SK-MEL-5 (cell line): ENCODE data around the gene TMA7B. TPM values are rescaled to one million over a fixed set of nuclear protein-coding genes. Genes with fewer than 3 reads are reported as not detected.
A peak's percentile ranks its signal among the peaks of the same experiment; 100 is the strongest.

Experiments used
- DNase-seq: peaks from one replicate; pipeline ENCODE4 v3.0.0-alpha.2; 2016; ENCODE audit warnings: low read depth, low spot score
- in situ Hi-C: cut with HindIII; loops from 2 replicates; pipeline ENCODE4 v1.10.0; 2016; ENCODE audit warnings: low sequenced_read_pairs, high pct_unique_total_duplicates, low pct_unique_long_range_greater_than_20kb
- total RNA-seq: library from RNA; depleted of rRNA; stranded (reverse); fragments of >200 nt; shearing (Covaris generic); gene quantifications from 2 replicates; pipeline ENCODE4 v1.2.3, GENCODE V29; 2014

The TMA7B gene
- total RNA-seq, 1 experiment from 2014 or later, result 0.08 TPM

DNA sequence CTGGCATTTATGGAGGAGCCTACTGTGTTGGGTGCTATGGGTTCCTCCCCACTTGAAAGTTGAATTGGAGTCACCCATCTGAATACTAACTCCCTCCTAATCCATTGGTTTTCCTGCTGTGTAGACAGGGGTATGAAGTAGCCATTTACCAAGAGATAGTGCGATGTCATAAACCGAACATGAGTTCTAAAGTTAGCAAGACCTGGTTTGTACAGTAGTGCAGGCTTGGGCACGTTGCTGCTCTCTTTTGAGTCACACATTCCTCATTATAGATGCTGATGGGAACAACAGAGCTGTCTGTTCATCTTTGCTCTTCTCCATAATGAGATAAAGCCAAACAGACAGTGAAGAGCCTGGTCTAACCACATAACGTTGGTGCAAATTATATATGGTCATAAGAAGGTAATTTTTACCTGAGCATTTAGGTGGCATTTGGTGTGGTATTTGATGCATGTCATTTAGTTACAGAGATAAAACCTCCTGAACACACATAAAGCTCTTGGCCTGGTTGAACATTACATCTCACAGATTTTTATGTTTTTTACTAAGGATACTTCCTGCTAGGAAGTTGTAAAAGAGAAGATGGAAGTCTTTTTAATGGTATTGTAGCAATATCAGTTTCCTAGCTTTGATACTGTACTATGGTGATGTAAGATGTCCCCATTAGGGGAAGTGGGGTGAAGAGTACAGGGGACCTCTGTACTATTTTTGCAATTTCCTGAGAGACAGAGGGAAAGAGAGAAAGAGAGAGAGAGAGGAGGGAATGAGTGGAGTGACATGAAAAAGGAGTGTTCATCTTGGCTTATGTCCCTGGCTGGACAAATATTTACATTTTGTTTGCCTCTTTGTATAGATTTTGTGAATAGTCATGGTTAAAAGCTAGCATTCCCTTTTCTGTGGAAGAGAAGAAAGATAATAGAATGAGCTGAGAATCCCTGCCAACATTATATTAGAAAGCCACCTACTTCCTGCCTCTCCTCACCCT, 31.4 kb upstream of the TMA7B start:
- in situ Hi-C loops, result no loop called here

DNA sequence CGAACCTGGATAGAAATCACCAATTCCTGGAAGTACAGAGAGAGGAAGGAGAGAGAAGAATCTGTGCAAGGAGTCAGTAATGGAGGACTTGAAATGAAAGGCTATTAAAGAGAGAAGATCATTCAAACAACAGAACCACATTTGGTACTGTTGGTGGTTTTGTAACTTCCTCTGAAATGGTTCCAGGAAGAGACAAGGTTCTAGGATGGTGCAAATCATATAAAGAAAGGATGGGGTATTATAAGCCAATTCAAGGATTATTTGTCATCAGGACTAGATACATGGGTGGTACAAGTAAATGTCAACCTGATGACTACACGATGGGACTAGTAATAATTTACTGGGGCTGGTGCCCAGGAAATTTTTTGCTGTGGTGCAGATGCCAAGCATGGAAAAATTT, 28.9 kb upstream of the TMA7B start:
- no peak for DNase-seq
- in situ Hi-C loops, result no loop called here

More for the DNA sequence above, 31.4 kb upstream of the TMA7B start:
- no peak for DNase-seq

DNA sequence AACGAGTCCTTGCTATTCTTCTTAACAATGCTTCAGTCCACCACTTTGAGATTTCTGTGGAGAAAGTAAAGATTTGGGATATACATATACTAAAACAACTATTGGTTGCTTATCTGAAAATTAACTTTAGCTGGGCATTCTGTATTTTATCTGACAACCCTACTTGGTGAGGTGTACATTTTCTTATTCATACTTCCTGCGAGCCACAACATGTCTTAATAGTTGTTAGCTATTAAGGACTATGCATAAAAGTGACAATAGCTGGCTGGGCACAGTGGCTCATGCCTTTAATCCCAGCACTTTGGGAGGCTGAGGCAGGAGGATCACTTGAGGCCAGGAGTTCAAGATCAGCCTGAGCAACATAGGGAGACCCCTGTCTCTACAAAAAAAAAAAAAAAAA, 28.0 kb upstream of the TMA7B start:
- in situ Hi-C loops, result no loop called here

DNA sequence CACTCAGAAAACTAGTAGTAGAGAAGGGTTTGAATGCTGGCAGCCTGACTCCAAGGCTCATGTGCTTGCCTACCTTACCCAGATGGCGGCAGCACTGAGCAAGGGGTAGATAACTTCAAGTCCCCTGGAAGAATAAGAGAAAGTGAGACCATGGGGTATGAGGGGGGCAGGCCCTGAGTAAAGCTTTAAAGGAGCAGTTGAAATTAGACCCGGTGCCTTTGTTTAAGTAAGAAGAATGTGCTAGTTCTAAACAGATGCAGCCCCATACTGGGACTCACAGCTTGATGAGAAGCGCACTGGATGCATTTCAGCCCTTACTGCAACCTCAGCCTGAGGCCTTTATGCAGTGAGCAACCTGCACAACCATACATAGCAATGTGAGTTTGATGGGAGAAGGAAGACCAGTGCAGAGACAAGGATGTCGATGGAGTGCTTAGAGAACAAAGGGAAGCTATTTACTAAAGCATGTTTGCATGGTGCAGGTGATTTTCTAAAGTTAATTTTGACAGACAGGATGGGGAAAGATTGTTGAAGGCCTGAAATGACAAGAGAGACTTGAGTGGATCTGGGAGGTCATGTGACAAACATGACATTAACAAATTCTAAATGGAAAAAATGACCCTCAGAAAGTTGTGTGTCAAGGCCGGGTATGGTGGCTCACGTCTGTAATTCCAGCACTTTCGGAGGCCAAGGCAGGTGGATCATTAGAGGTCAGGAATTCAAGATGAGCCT, 27.1 kb upstream of the TMA7B start:
- in situ Hi-C loops, result no loop called here
- peak; percentile 80 for DNase-seq

More for the DNA sequence above, 28.0 kb upstream of the TMA7B start:
- no peak for DNase-seq

DNA sequence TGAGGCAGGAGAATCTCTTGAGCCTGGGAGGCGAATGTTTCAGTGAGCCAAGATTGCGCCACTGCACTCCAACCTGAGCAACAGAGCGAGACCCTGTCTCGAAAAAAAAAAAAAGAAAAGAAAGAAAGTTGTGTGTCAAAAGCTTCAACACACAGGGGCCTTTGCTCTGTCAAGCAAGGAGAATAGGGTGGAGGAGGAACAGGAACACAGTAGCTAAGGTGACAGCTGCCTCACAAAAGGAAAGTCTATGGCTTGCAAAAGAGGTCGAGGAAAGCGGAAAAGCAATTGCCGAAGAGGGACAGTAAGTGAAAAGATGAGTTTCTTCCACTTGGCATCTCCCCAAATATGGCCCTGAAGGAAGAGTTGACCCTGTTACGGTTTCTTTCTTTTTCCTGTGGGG, 26.5 kb upstream of the TMA7B start:
- no peak for DNase-seq
- in situ Hi-C loops, result no loop called here

DNA sequence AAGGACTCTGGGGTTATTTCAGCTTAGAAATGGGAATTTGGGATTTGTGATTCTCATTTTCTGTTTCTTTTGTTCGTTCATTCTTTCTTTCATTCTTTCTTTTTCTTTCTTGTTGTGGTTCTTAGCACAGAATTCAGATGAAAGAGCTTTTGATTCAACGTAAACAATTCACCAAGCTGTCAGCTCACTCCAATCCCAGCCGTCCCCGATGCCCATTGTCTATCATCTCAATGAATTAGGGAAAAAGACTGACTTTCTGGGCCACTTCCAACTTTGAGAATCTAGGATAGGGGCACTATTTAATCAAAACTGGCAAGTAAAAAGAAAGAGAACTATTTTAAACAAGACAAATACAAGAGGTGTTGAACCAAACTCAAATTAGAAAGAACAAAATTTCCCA, 25.1 kb upstream of the TMA7B start:
- in situ Hi-C loops, result no loop called here
- DNase-seq, result no peak

DNA sequence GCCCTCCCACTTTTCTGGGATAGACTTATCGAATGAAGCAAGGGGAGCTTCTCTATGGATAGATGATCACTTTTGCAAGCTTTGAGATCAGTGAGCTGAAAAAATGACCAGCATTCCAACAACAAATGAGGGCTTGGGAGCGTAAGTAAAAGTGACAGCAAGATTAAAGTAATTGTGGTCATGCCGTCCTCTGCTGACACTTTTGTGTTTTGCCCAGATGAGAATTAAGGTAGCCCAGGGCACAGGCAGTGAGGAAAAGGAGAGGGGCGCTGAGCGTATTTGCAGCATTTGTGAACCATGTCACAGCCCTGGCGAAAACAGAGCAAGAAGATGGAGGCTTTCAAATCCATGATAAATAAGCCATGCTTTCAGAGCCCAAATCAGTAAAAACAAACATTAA, 24.6 kb upstream of the TMA7B start:
- in situ Hi-C loops, result no loop called here

DNA sequence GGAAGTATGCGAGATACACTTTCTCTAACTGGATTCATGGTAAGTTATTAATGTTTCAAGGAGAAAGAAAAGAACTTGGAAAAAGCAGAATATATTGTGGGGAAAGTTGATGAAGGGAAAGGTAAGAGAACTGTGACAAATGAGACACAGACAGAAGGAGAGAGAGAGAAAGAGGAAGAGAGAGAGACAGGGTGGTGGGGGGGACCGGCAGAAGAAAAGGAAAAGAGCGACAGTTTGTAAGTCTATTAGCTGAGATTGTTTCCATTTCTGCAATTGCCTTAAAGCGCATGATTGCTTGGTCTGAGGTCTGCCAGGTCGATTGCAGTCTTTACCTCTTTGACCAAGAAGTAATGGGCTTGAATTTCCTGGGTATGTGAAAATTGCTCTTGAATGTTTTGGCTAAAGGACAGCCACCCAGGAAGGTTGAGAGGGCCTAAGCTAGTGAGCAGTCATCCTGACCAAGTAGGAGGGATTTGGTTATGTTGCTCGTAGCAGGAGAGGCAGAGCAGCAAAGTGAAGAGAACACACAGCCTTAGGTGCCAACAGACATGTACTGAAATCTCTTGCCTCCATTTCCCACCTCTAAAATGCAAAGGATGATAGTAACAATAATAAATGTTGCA, 23.6 kb upstream of the TMA7B start:
- in situ Hi-C loops, result no loop called here

More for the DNA sequence above, 24.6 kb upstream of the TMA7B start:
- DNase-seq, result no peak

DNA sequence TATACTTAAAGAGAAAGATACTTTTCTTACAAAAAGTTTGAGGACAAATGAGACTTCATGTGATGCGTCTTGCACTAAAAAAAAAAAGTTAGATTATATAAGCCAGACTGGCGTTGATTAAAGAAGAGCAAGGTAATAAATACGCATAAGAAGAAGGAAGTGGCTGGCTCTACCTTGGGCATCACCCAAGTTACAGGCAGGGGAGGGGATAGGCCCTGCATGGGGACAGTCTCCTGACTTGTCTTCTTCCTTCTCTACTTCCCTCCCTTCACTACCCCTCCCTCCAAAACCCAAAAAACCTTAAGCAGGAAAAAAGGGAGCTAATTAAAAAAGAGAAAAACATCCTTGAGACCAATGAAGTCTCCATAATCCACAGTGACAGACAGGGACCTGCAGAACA, 22.3 kb upstream of the TMA7B start:
- DNase-seq, result no peak
- in situ Hi-C loops, result no loop called here

More for the DNA sequence above, 23.6 kb upstream of the TMA7B start:
- DNase-seq, result no peak

DNA sequence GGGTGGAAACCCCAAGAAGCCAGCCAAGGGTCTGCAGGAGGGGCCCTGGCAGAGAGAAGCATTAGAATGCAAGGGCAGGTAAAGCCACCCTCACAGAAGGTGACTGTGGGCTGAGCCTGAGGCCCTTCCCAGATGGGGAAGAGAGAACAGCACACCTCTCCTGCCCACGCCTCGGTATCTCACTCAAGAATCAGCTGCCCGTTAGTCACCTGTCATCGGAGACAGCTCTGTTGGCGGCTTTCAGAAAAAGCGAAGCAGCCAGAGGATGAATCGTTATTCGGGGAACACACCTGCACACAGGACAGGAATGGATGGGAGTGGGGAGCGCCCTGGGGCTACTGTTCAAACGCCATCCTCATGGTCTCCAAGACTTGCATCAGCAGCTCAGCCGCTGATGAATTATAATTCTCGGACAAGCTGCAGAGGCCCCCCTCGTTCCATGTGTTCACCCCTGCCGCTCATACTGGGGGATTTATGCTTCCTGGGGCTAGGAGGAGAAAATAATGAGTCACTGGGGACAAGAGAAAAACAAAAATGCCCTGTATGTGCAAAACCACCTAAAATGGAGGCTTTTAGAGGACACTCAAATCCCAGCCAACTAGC, 21.6 kb upstream of the TMA7B start:
- in situ Hi-C loops, result no loop called here
- no peak for DNase-seq

DNA sequence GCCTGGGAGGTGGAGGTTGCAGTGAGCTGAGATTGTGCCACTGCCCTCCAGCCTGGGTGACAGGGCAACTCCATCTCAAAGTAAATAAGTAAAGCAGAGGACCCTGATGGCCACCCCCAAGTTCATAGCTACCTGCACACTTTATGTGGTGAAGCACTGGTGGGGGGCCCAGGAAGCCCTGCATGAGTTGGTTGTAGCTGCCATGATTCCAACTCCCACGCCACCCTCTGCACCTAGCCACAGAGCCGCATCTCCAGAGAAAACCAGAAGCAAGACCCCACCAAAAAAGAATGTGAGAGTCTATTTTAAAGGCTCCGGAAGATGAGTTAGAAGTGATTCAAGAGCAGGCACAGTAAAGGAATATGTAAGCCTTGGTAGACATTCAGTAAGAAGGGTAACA, 20.4 kb upstream of the TMA7B start:
- in situ Hi-C loops, result no loop called here
- DNase-seq, result no peak

DNA sequence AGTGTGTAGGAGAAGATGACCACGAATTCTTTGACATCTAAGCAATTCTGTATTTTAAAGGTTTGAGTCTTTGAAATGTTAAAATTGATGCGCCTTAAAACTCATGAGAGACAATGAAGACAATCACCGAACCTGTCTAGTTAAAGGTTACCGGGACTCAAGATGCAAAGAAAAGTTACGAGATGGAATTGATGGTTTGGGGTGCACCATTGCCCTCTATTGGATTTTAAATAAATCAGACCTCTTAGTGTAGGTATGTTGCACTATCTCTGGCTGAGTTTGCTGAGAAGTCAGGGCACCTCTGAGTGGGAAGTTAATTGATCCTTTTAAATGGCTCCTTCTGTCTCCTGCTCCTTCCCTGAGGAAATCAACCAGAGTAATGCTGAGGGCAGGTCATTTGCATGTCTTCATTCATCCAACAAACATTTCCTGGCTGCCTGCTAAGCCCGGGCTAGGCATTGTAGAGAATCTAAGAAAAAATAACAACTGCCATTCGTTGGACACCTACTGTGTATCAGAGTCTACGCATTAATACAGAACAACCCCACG, 19.4 kb upstream of the TMA7B start:
- no peak for DNase-seq
- in situ Hi-C loops, result no loop called here

DNA sequence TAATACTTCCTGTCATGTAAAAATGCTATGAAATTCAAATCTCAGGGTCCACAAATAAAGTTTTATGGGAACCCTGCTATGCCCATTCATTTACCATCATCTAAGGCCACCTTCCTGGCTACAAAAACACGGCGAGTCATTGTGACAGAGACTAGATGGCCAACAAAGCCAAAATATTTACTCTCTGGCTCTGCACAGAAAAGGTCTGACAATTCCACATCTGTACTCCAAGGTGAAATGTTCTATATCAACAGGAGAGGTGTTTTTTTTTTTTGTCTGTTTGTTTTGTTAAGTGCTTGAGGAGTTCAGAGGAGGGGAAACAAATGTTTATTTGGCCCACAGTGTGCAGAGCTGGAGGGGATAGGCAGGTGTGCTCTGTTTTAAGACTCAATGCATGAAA, 18.6 kb upstream of the TMA7B start:
- DNase-seq, result no peak
- in situ Hi-C loops, result no loop called here

DNA sequence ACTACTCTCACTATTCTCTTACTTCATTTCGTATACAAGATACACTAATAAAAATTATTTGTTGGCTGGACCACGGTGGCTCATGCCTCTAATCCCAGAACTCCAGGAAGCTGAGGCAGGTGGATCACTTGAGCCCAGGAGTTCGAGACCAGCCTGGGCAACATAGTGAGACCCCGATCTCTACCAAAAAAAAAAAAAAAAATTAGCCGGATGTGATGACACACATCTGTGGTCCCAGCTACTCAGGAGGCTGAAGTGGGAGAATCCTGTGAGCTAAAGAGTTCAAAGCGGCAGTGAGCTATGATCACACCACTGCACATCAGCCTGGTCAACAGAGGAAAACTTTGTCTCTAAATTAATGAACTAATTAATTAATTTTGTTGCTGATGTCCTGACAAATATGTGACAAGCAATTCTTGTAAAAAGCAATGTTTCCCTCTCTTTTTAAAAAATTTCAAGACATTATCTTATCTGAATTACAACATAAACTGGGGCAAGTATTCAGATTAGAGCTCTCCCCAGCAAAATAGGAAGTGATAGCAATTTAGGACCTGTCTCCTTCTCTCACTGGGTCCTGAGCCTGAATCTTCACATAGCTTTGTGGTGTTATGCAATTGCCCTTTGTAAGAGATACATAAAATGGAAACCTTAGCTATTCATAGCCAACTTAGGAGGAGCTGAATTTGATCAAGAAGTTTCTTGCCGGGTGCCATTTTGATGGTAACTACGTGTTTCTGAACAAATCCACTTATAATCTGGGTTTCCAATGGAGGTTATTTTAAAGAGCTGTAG, 17.6 kb upstream of the TMA7B start:
- no peak for DNase-seq
- in situ Hi-C loops, result no loop called here

DNA sequence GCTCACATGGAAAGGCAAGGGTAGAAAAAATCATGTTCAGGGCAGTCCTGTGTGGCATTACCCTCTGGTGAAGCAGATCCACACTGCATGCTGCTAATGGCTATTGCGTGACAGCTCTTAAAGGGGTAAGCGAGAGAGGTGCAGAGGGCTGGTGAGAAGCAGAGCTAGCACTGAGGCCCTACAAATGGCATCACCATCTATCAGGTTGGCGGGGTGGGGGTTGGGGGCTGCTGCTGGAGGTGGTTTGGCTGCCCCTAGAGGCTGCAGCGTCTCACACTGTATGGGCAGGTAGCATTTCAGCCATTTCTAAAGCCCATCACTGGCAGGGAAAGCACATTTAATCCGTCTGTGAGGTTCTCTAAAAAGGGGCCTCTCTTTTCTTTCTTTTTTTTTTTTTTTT, 16.9 kb upstream of the TMA7B start:
- in situ Hi-C loops, result no loop called here
- DNase-seq, result peak; percentile 30

DNA sequence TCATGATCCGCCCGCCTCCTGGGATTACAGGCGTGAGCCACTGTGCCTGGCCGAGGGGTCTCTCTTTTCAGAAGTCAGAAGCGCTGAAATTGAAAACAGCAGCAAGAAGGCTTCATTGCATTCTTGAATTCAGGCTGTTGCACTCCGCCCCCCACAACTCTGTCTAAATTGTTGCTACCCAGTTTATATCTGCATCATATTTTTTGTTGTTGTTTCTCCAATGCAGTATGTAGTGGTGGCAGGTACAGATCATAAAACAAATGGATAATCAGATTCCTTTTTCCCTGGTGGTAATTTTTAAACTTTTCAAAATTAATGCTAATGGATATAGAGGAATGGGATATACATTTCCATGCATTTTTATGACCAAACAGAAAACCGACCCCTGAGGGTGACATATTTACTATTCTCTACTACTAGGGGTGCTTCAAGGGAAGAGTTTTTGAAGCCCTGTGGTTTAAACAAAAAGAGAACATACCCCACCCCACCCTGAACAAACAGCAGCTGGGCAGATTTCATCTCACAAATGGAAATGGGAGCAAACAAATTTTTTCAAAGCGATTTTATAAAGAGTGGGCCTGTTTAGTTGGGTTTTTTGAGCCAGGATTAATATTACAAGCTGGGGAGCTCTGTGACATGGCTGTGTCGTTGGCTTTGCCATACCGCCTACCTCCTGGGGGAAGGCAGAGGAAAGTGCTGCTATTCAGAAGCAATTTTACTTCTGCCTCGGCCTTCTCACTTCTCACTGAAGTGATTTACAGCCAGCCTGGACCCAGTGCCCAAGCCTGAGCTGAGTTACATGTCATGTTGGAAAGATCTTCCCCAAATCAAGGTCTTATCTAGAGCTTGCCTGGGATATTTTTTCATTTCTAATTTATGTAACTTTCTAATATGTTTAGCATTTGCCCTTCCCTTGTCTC, 16.0 kb upstream of the TMA7B start:
- DNase-seq, result no peak
- in situ Hi-C loops, result no loop called here
